BLaER1 (cell line): ENCODE data around the gene NPFFR1.
A peak's percentile ranks its signal among the peaks of the same experiment; 100 is the strongest.

ENCODE experiments used
- H3K27ac ChIP-seq: shearing (Covaris generic); formaldehyde crosslinking; 2 replicates; pipeline ENCODE4 v1.8.1; 2022
- H3K27me3 ChIP-seq: shearing (Covaris generic); formaldehyde crosslinking; 2 replicates; pipeline ENCODE4 v1.8.1; 2022
- H3K36me3 ChIP-seq: shearing (Covaris generic); formaldehyde crosslinking; 2 replicates; pipeline ENCODE4 v1.8.1; 2022
- H3K4me1 ChIP-seq: shearing (Covaris generic); formaldehyde crosslinking; 2 replicates; pipeline ENCODE4 v1.8.1; 2022
- H3K4me2 ChIP-seq: shearing (Covaris generic); formaldehyde crosslinking; 2 replicates; pipeline ENCODE4 v1.8.1; 2022
- H3K4me3 ChIP-seq: shearing (Covaris generic); formaldehyde crosslinking; 2 replicates; pipeline ENCODE4 v1.8.1; 2022
- H3K9ac ChIP-seq: shearing (Covaris generic); formaldehyde crosslinking; 2 replicates; pipeline ENCODE4 v1.8.1; 2022
- H3K9me3 ChIP-seq: shearing (Covaris generic); formaldehyde crosslinking; 2 replicates; pipeline ENCODE4 v1.8.1; 2022
- H4K20me1 ChIP-seq: shearing (Covaris generic); formaldehyde crosslinking; 2 replicates; pipeline ENCODE4 v1.8.1; 2022
- Cebpa-rat ChIP-seq: shearing (Covaris generic); IDR thresholded peaks from 2 replicates; pipeline ENCODE4 v1.8.1; 2022

NPFFR1 gene

DNA sequence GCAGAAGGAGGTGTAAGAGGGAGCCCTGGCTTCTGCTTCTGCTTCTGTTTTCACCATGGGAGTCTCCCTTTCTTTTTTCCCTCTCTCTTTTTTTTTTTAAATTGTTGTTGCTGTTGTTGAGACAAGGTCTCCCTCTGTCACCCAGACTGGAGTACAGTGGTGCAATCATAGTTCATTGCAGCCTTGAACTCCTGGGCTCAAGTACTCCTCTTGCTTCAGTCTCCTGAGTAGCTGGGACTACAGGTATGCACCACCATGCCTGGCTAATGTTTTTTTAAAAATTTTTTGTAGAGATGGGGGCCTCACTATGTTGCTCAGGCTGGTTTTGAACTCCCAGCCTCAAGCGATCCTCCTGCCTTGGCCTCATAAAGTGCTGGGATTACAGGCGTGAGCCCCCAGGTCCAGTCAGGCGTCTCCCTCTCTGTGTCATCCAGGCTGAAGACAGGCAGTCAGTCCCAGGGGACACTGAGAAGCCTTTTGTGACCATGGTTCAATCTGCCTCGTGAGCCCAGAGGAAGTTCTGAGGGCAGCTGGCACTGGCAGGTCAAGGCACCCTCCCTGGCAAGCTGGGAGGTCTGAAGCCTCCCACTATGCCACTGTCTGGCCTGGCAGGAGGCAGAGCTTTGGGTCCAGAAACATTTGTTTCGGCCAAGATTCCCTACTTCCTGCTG, 33.6 kb upstream of the NPFFR1 start:
- Histone ChIP-seq H3K9me3 (no peaks in the 10 kb centered on the region), H4K20me1 (peaks cover 48% of the 10 kb centered on the region), H3K27ac (no peak overlapping the region), H3K4me2 (peak overlapping the region; percentile 76), H3K4me1 (peaks cover 60% of the 10 kb centered on the region), H3K36me3 (peaks cover 4% of the 10 kb centered on the region; the same call in 1 of the 2 replicates), H3K9ac (peak overlapping the region; percentile 6; the same call in 1 of the 2 replicates), H3K27me3 (no peaks in the 10 kb centered on the region), H3K4me3 (no peak overlapping the region)
- no peak for TF ChIP-seq Cebpa-rat

DNA sequence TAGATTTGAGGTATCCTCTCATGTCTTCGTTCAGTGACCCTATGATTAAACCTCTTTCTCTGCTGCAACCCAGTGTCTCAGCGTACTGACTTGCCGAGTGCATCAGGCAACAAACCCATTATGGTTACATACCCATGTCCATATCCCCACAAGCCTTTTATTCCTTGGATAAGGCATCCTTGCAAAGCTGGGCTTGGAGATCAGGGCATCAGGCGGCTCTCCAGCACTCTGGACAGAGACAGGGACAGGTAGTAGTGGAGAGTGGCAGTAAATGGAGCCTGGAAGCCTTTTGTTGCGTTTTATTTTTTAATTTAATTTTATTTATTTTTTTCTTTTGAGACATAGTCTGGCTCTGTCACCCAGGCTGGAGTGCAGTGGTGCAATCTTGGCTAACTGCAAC, 32.0 kb upstream of the NPFFR1 start:
- Histone ChIP-seq H3K27ac (0 out of 2 replicates have a peak overlapping the region, but pooled peaks have one; percentile 50), H3K4me2 (peak overlapping the region; percentile 76), H4K20me1 (peaks cover 34% of the 10 kb centered on the region), H3K9ac (no peak overlapping the region), H3K36me3 (no peaks in the 10 kb centered on the region), H3K9me3 (no peaks in the 10 kb centered on the region), H3K4me3 (no peak overlapping the region), H3K4me1 (peaks cover 55% of the 10 kb centered on the region), H3K27me3 (no peaks in the 10 kb centered on the region)
- TF ChIP-seq Cebpa-rat = no peak

DNA sequence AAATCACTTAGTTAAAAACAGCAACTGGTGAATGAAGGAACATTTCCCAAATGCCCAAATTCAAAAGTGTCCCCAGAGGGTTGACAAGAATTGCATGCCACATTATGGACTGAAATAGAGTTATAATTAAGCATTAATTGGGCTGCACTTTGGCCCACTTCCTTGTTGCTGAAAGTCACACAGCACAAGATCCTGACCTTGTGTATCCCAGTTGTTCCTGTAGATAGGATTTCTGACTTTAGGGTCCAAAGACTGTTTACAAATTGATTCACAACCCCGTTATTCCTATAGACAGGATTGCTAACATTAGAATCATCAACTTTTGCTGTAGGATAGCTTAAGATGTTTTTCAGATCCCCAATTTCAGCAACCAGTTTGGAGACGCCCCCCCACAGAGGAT, 31.5 kb upstream of the NPFFR1 start:
- peak overlapping the region; percentile 76 for H3K4me2 ChIP-seq
- no peaks in the 10 kb centered on the region for H3K36me3 ChIP-seq
- no peaks in the 10 kb centered on the region for H3K27me3 ChIP-seq
- no peak overlapping the region for H3K27ac ChIP-seq
- TF ChIP-seq Cebpa-rat = no peak
- H4K20me1 ChIP-seq = peaks cover 34% of the 10 kb centered on the region
- no peak overlapping the region for H3K4me3 ChIP-seq
- H3K4me1 ChIP-seq = peaks cover 55% of the 10 kb centered on the region
- H3K9ac ChIP-seq = no peak overlapping the region
- no peaks in the 10 kb centered on the region for H3K9me3 ChIP-seq

DNA sequence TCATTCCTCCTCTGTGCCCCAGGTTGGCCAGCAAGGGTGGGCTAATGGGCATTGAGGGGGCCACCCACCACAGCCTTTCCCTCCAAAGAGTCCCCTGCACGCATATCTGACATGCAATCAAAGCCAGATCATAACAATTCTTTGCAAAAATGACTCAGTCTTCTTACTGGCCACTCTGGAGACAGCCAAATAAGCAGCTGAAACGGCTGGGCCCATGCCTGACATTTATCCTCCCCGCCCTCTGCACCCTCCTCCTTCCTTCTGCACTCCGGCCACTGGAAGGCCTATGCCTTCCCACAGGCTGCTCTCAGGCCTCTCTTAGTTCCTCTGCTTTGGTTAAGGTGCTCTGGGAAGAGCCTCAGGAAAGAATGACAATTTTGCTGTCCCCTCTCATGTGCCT, 29.2 kb upstream of the NPFFR1 start:
- H3K4me3 ChIP-seq = no peak overlapping the region
- peaks cover 30% of the 10 kb centered on the region for H4K20me1 ChIP-seq
- peak overlapping the region; percentile 17; the same call in 1 of the 2 replicates for H3K4me2 ChIP-seq
- H3K27ac ChIP-seq = no peak overlapping the region
- H3K36me3 ChIP-seq = no peaks in the 10 kb centered on the region
- TF ChIP-seq Cebpa-rat = no peak
- no peak overlapping the region for H3K9ac ChIP-seq
- H3K4me1 ChIP-seq = peaks cover 50% of the 10 kb centered on the region
- no peaks in the 10 kb centered on the region for H3K9me3 ChIP-seq
- H3K27me3 ChIP-seq = no peaks in the 10 kb centered on the region

DNA sequence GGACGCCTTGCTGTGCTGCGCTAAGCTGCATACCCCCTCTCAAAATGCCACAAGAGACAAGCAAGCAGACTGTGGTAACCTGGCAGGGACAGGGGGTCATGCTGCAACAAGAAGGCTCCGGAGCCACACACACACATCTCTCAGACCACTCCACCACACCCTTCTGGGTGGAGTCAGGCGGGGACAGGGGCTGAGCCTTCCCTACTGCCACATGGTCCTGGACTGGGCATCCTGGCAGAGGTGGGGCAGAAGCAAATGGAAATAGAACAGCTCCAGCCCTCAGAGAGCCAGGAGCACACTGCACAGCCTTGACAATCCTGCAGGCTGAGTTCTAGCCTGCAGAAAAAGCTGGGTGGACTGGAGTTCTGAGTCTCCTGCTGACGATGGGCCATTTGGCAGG, 28.4 kb upstream of the NPFFR1 start:
- Histone ChIP-seq H3K27me3 (no peaks in the 10 kb centered on the region), H3K4me3 (no peak overlapping the region), H3K9ac (no peak overlapping the region), H3K4me1 (peaks cover 43% of the 10 kb centered on the region), H3K4me2 (peak overlapping the region; percentile 17; the same call in 1 of the 2 replicates), H3K9me3 (no peaks in the 10 kb centered on the region), H4K20me1 (peaks cover 23% of the 10 kb centered on the region), H3K27ac (no peak overlapping the region), H3K36me3 (no peaks in the 10 kb centered on the region)
- TF ChIP-seq Cebpa-rat = no peak

DNA sequence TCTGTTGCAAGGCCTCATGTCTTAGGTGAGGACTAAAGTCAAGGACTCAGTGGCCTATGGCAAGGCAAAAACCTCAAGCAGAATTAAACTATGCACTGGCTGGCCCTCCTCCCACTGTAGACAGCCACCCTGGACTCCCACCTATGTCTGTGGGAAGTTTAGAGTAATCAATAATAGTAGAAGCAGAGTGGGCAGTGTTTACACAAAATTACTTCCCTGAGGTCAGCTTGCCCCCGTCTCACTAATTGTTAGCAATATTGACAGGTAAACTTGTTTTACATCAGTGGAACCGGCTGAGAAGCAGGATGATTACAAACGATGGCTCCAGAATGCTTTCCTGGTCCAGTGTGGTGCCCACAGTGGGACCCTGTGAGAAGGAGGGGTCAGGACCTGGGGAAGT, 27.9 kb upstream of the NPFFR1 start:
- H3K4me2 ChIP-seq = no peak overlapping the region
- no peaks in the 10 kb centered on the region for H3K27me3 ChIP-seq
- TF ChIP-seq Cebpa-rat = no peak

DNA sequence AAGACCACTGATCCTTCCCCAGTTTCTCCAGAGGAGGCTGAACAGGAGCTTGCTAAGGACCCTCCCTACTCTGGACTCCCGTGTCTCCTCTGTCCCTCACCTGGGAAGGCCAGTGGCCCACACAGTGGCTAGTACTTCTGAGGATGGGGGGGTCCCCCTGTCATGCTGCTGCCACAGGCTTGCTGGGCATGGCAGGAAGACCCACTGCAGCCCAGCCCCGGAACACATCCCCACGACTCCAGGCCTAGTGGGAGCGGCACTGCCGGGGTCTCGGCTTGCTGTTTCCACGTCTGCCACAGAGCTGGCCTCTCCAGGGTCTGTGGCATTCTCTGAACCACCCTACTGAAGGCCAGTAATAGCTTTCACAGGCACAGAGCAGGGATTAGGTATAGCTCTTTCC, 25.9 kb upstream of the NPFFR1 start:
- Histone ChIP-seq H3K4me2 (no peak overlapping the region), H3K9me3 (no peaks in the 10 kb centered on the region), H4K20me1 (no peaks in the 10 kb centered on the region; the same call in 1 of the 2 replicates), H3K9ac (no peak overlapping the region), H3K36me3 (no peaks in the 10 kb centered on the region), H3K27ac (no peak overlapping the region), H3K27me3 (no peaks in the 10 kb centered on the region), H3K4me1 (peaks cover 23% of the 10 kb centered on the region), H3K4me3 (no peak overlapping the region)
- no peak for TF ChIP-seq Cebpa-rat

More for the DNA sequence above, 27.9 kb upstream of the NPFFR1 start:
- Histone ChIP-seq H3K9me3 (no peaks in the 10 kb centered on the region), H4K20me1 (peaks cover 17% of the 10 kb centered on the region), H3K27ac (no peak overlapping the region), H3K9ac (no peak overlapping the region), H3K4me1 (peaks cover 37% of the 10 kb centered on the region), H3K4me3 (no peak overlapping the region), H3K36me3 (no peaks in the 10 kb centered on the region)

DNA sequence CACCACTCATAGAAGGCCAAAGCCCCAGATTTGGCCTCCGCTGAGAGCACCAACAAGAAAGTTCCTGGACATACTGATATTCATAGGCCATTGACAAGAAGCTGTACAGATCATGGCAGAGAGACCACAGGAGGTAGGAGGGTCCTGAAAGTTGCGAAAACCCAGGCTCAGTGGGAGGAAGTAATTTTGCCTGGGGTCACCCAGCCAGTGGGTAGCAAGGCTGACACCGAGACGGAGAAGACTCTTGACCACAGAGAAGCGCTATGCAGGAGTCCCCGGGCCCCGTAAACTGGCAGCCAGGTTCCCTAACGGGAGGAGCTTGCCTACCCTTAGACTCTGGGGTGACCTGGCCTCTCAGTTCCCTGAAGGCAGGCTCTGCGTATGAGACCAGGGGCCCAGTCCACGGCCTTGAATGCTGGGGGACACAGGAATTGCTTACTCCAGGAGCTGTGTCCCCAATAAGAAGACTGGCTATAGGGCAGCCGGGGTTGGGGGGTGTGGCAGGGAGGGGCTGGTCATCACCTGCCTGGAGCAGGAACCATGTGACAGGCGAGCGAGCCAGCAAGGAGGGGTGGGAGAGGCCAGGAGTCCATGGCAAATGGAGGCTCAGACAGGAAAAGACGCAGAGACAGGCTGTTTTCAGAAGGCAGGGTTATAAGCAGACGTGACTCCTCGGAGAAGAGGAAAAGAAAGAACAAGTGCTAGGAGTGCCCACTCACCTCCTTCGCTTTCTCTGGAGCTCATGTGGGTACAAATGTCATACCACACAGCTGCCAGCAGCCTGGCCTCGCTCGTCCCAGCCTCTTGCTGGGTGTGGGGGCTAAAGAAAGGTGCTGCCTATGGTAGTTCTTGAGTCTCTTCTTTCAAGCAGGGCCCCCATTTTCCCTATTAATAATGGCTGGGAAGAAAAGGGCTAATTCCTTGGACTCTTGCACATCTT, 24.6 kb upstream of the NPFFR1 start:
- no peak for TF ChIP-seq Cebpa-rat
- Histone ChIP-seq H3K36me3 (no peaks in the 10 kb centered on the region), H3K9ac (no peak overlapping the region), H3K9me3 (no peaks in the 10 kb centered on the region), H3K4me1 (peaks cover 17% of the 10 kb centered on the region; the same call in 1 of the 2 replicates), H3K4me3 (no peak overlapping the region), H3K27ac (no peak overlapping the region), H3K4me2 (no peak overlapping the region), H3K27me3 (no peaks in the 10 kb centered on the region), H4K20me1 (no peaks in the 10 kb centered on the region; the same call in 1 of the 2 replicates)

DNA sequence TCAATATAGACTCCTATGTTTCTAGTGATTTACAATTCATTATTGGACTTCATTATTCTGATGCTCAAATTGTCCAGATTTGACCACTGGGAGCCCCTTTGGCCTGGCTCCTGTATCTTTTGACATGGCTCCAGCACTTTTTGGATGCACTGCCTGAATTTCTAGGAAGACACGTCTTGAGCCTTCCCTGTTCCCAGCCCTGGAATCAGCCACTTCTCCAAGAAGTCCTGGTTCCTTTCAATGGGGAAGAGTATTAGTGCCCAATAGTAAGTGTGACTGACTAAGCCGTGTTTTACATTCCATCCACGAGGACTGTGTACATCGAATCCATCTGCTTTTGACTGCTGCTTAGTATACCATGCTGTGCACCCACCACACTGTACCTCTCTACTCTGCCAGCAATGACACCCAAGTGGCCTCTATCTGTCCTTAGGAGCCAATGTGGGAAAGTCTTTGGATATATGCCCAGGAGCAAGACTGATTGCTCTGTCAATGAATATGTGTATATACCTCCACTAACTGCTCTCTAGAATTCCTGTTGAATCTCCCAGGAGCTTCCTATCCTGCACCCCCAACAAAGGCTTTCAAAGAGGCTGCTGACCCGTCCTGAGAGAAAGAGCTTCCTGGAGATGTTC, 23.2 kb upstream of the NPFFR1 start:
- H3K4me3 ChIP-seq = no peak overlapping the region
- TF ChIP-seq Cebpa-rat = no peak
- H3K27me3 ChIP-seq = no peaks in the 10 kb centered on the region
- no peak overlapping the region for H3K9ac ChIP-seq
- no peaks in the 10 kb centered on the region; the same call in 1 of the 2 replicates for H4K20me1 ChIP-seq
- no peaks in the 10 kb centered on the region for H3K9me3 ChIP-seq
- no peaks in the 10 kb centered on the region for H3K36me3 ChIP-seq
- no peak overlapping the region for H3K27ac ChIP-seq
- H3K4me1 ChIP-seq = peaks cover 7% of the 10 kb centered on the region; the same call in 1 of the 2 replicates
- no peak overlapping the region for H3K4me2 ChIP-seq
